Natural killer cell (primary cell): ENCODE measurements around the gene SGCD. TPM values are rescaled to one million over a fixed set of nuclear protein-coding genes. Genes with fewer than 3 reads are reported as not detected.

Experiments used
- ATAC-seq, 3 donors: fragments of 150-1000 bp in 2 of 3; fragments of 200-7000 bp in 1 of 3; cut with Tn5 transposase; 1 replicate in 1 of 3; 2 replicates in 2 of 3; pipeline ENCODE4 v1.10.0; 2021; ENCODE audit warnings: mild to moderate bottlenecking in 2 of 3, moderate library complexity in 2 of 3
- DNase-seq, 2 donors: peaks; one replicate each; pipeline versions ENCODE4 v3.0.0 to v3.0.0-alpha.2; 2013 to 2021; ENCODE audit warnings: mixed read lengths in 1 of 2
- H3K27ac ChIP-seq: one replicate; pipeline ENCODE4 v1.5.1; 2013; ENCODE audit warnings: mild to moderate bottlenecking, low read length
- H3K27me3 ChIP-seq: one replicate; pipeline ENCODE4 v1.6.1; 2013; ENCODE audit warnings: low read length; ENCODE audit not compliant: control insufficient read depth, insufficient read depth
- H3K36me3 ChIP-seq: one replicate; pipeline ENCODE4 v1.6.1; 2013; ENCODE audit warnings: low read length; ENCODE audit not compliant: control insufficient read depth, insufficient read depth
- H3K4me1 ChIP-seq: one replicate; pipeline ENCODE4 v1.6.1; 2013; ENCODE audit warnings: low read length; ENCODE audit not compliant: control insufficient read depth, insufficient read depth
- H3K4me3 ChIP-seq: one replicate; pipeline ENCODE4 v1.5.1; 2013; ENCODE audit warnings: low read length
- H3K9me3 ChIP-seq: one replicate; pipeline ENCODE4 v1.6.1; 2013; ENCODE audit warnings: low read length; ENCODE audit not compliant: control insufficient read depth, insufficient read depth
- H3K27ac Mint-ChIP-seq, 2 donors: one replicate each; pipeline ENCODE4 v1.8.0; 2022; ENCODE audit warnings: mild to moderate bottlenecking in 2 of 2, mixed read lengths in 2 of 2, moderate library complexity in 1 of 2
- H3K27me3 Mint-ChIP-seq, 2 donors: one replicate each; pipeline ENCODE4 v1.8.0; 2022; ENCODE audit warnings: low read depth in 2 of 2, mixed read lengths in 2 of 2
- H3K36me3 Mint-ChIP-seq: one replicate; pipeline ENCODE4 v1.8.0; 2022; ENCODE audit warnings: mixed read lengths
- H3K4me1 Mint-ChIP-seq, 2 donors: one replicate each; pipeline ENCODE4 v1.8.0; 2022; ENCODE audit warnings: mixed read lengths in 2 of 2
- H3K4me3 Mint-ChIP-seq: one replicate; pipeline ENCODE4 v1.8.0; 2022; ENCODE audit warnings: mild to moderate bottlenecking, moderate library complexity, mixed read lengths
- H3K9me3 Mint-ChIP-seq, 2 donors: one replicate each; pipeline ENCODE4 v1.8.0; 2022; ENCODE audit warnings: mixed read lengths in 2 of 2
- WGBS: methylation state at CpG from one replicate; pipeline ENCODE4 v1.1.7; 2013; ENCODE audit warnings: missing lambda C conversion rate; ENCODE audit not compliant: insufficient coverage; 5-methylcytosine and 5-hydroxymethylcytosine counted together
- intact Hi-C: fragments of 100-400 bp; cut with micrococcal nuclease; formaldehyde crosslinking; loops from one replicate; pipeline ENCODE4 v1.14.2; 2022
- total RNA-seq, 4 donors: library from RNA; stranded (reverse); fragments of 120-200 nt in 1 of 4; gene quantifications; one replicate each; pipeline versions ENCODE4 v1.2.3 to v1.2.4, GENCODE V29; 2013 to 2022
- TF ChIP-seq, protein P1 (sequence below): fragments of 200-600 bp; IDR thresholded peaks from one replicate; pipeline ENCODE4 v1.8.0; 2022; ENCODE audit warnings: antibody characterized with exemption

The SGCD gene
- total RNA-seq, 3 donors from 2014 or later (not counting 1 experiment from before 2014, with no cell fraction given): 0.32 to 2.0 (median 1.4) TPM

- intact Hi-C loops: no loop called here
- H3K4me3 ChIP-seq: no peak overlapping the region
- no peak overlapping the region for H3K27ac ChIP-seq
- Mint-ChIP-seq H3K9me3 (no peaks in the 10 kb centered on the region), H3K4me3 (no peak overlapping the region), H3K4me1 (no peaks in the 10 kb centered on the region), H3K36me3 (no peaks in the 10 kb centered on the region), H3K27me3 (peaks cover 0 to 10% of the 10 kb centered on the region in 2 donors), H3K27ac (no peak overlapping the region)
- H3K9me3 ChIP-seq: no peaks in the 10 kb centered on the region
- no peaks in the 10 kb centered on the region for H3K36me3 ChIP-seq
- WGBS: 82% methylated on average over 1 of the region's 1 CpG
- ATAC-seq: no peak
- H3K27me3 ChIP-seq: no peaks in the 10 kb centered on the region
- no peak for DNase-seq
- H3K4me1 ChIP-seq: no peaks in the 10 kb centered on the region
- TF ChIP-seq, protein P1, sequence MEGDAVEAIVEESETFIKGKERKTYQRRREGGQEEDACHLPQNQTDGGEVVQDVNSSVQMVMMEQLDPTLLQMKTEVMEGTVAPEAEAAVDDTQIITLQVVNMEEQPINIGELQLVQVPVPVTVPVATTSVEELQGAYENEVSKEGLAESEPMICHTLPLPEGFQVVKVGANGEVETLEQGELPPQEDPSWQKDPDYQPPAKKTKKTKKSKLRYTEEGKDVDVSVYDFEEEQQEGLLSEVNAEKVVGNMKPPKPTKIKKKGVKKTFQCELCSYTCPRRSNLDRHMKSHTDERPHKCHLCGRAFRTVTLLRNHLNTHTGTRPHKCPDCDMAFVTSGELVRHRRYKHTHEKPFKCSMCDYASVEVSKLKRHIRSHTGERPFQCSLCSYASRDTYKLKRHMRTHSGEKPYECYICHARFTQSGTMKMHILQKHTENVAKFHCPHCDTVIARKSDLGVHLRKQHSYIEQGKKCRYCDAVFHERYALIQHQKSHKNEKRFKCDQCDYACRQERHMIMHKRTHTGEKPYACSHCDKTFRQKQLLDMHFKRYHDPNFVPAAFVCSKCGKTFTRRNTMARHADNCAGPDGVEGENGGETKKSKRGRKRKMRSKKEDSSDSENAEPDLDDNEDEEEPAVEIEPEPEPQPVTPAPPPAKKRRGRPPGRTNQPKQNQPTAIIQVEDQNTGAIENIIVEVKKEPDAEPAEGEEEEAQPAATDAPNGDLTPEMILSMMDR: no peak
Observed at GRCh38 chr5:156331181-156331580, 4.2 kb downstream of the SGCD start.

DNA sequence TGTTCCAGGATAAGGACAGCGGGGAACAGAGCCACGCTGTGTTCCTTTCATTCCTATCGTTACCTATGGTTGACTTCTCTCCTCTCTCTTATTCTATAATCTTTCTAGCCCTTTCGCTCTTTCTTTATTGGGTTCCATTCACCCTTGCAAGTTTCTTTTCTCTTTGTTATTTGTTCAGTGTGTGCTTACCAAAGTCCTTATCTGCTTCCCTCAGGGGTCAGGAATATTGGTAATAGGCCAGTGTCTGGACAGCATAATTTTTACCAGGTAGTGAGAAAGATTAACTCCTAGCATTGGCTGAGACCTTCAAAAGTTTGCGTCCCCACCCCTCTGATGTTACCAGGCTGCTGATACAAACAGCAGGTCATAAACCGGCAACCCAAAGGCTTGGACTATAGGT is 4.9 kb downstream of the SGCD start:
- 95% methylated on average over 5 of the region's 6 CpGs for WGBS
- no peak for DNase-seq
- ATAC-seq: no peak
- H3K4me3 Mint-ChIP-seq: no peak overlapping the region
- TF ChIP-seq, protein P1: no peak
- Histone ChIP-seq H3K4me3 (no peak overlapping the region), H3K9me3 (no peaks in the 10 kb centered on the region), H3K27ac (no peak overlapping the region), H3K4me1 (no peaks in the 10 kb centered on the region), H3K27me3 (no peaks in the 10 kb centered on the region), H3K36me3 (no peaks in the 10 kb centered on the region)
- no peaks in the 10 kb centered on the region for H3K9me3 Mint-ChIP-seq
- H3K27ac Mint-ChIP-seq: no peak overlapping the region
- H3K4me1 Mint-ChIP-seq: no peaks in the 10 kb centered on the region
- intact Hi-C loops: no loop called here
- no peaks in the 10 kb centered on the region for H3K36me3 Mint-ChIP-seq
- H3K27me3 Mint-ChIP-seq: peaks cover 0 to 11% of the 10 kb centered on the region in 2 donors

DNA sequence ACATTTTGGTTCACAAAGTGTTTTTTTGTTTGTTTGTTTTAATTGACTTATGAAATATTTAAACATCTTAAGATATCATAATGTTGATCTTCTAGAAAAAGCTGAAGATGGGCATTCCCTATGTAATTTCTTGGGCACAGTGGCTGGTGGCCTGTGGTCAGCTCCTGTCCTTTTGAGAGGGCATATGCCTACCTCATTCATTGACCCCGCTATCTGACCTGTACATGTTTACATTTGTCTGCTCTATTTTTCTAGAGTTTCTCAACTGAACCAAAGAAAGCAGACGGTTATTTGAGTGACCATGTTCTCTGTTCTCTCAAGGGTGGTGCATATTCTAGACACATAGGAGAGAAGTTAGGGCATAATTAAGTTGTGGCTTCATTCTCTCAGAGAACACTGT is 5.3 kb downstream of the SGCD start:
- intact Hi-C loops: no loop called here
- Histone ChIP-seq H3K27ac (no peak overlapping the region), H3K4me1 (no peaks in the 10 kb centered on the region), H3K36me3 (no peaks in the 10 kb centered on the region), H3K27me3 (no peaks in the 10 kb centered on the region), H3K4me3 (no peak overlapping the region), H3K9me3 (no peaks in the 10 kb centered on the region)
- no peak for DNase-seq
- H3K4me1 Mint-ChIP-seq: no peaks in the 10 kb centered on the region
- no peaks in the 10 kb centered on the region for H3K36me3 Mint-ChIP-seq
- TF ChIP-seq, protein P1: no peak
- H3K27me3 Mint-ChIP-seq: peaks cover 0 to 11% of the 10 kb centered on the region in 2 donors
- no peak overlapping the region for H3K27ac Mint-ChIP-seq
- no peak overlapping the region for H3K4me3 Mint-ChIP-seq
- ATAC-seq: no peak
- no peaks in the 10 kb centered on the region for H3K9me3 Mint-ChIP-seq
- WGBS: 54% methylated on average over 2 of the region's 2 CpGs

DNA sequence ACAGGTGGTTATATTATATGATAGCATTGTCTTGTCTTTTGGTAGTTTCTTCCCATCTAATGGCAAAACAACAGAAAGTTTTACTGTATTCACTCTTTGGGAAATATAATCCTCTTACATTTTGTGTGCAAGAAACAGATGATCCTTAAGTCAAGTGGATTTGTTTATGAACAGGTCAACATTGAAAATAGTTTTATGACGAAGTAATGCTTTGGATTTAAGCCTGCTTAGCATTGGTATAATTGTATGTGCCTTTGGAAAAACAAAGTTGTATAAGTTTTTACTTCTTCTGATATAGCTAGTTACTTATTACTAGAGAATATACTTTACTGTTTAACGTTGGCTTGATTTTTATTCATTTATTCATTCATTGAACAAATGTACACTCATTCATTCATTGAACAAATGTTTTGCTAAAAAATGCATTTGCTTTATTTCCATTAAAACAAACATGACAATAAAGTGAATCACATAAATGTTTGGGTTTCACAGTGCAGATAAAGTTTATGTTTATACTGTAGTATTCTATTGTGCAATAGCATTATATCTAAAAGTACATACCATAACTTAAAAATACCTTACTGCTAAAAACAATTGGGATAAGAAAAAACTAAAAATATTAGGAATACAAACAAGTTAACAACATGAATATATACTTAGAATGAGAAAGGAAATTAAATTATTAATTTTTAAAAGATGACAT is 12.3 kb downstream of the SGCD start:
- no peaks in the 10 kb centered on the region for H3K4me1 Mint-ChIP-seq
- DNase-seq (no peak), ATAC-seq (no peak)
- Histone ChIP-seq H3K27me3 (no peaks in the 10 kb centered on the region), H3K4me3 (no peak overlapping the region), H3K36me3 (no peaks in the 10 kb centered on the region), H3K27ac (no peak overlapping the region), H3K9me3 (no peaks in the 10 kb centered on the region), H3K4me1 (no peaks in the 10 kb centered on the region)
- TF ChIP-seq, protein P1: no peak
- H3K36me3 Mint-ChIP-seq: no peaks in the 10 kb centered on the region
- no peaks in the 10 kb centered on the region for H3K9me3 Mint-ChIP-seq
- intact Hi-C loops: no loop called here
- H3K27ac Mint-ChIP-seq: no peak overlapping the region
- 80% methylated on average over 1 of the region's 2 CpGs for WGBS
- no peak overlapping the region for H3K4me3 Mint-ChIP-seq
- H3K27me3 Mint-ChIP-seq: peaks cover 0 to 11% of the 10 kb centered on the region in 2 donors
